ENCODE data around the gene ME1.
"Not testable (repeated sequence)": the region's sequence is repeated elsewhere in the genome, so short reads cannot be mapped to it uniquely, and the experiment has no call there.

ME1 gene

GRCh38 chr6:83341765-83342164 lies 89.1 kb downstream of the ME1 start:
- no peaks in the 10 kb centered on the region for H3K4me1 Mint-ChIP-seq
- H3K27ac Mint-ChIP-seq, result no peak overlapping the region
- DNase-seq (no peak), ATAC-seq (no peak)
- H3K9me3 Mint-ChIP-seq, result no peaks in the 10 kb centered on the region
- H3K4me3 Mint-ChIP-seq, result no peak overlapping the region
- no peaks in the 10 kb centered on the region for H3K27me3 Mint-ChIP-seq

- H3K4me3 Mint-ChIP-seq, H3K27me3 Mint-ChIP-seq, H3K4me1 Mint-ChIP-seq, DNase-seq, H3K9me3 Mint-ChIP-seq, H3K27ac Mint-ChIP-seq, ATAC-seq: not testable (repeated sequence)
These were observed 96.9 kb downstream of the ME1 start for GRCh38 chr6:83333916-83334315.

GRCh38 chr6:83333500-83333899 lies 97.4 kb downstream of the ME1 start:
- H3K4me3 Mint-ChIP-seq, result no peak overlapping the region
- H3K27ac Mint-ChIP-seq, result no peak overlapping the region
- no peaks in the 10 kb centered on the region for H3K27me3 Mint-ChIP-seq
- H3K4me1 Mint-ChIP-seq, result no peaks in the 10 kb centered on the region
- no peaks in the 10 kb centered on the region for H3K9me3 Mint-ChIP-seq
- no peak for DNase-seq
- no peak for ATAC-seq

- H3K9me3 Mint-ChIP-seq, result no peaks in the 10 kb centered on the region
- ATAC-seq (peak; percentile 35), DNase-seq (no peak)
- no peaks in the 10 kb centered on the region for H3K4me1 Mint-ChIP-seq
- peaks cover 18% of the 10 kb centered on the region for H3K27me3 Mint-ChIP-seq
- H3K27ac Mint-ChIP-seq, result no peak overlapping the region
- no peak overlapping the region for H3K4me3 Mint-ChIP-seq
These were observed 116.2 kb downstream of the ME1 start for GRCh38 chr6:83314693-83315092.

GRCh38 chr6:83313882-83314281 lies 117.0 kb downstream of the ME1 start:
- H3K27ac Mint-ChIP-seq, result no peak overlapping the region
- H3K4me3 Mint-ChIP-seq, result no peak overlapping the region
- H3K27me3 Mint-ChIP-seq, result peaks cover 18% of the 10 kb centered on the region
- H3K4me1 Mint-ChIP-seq, result no peaks in the 10 kb centered on the region
- DNase-seq, result no peak
- no peak for ATAC-seq
- H3K9me3 Mint-ChIP-seq, result no peaks in the 10 kb centered on the region

- no peak for ATAC-seq
- no peak for DNase-seq
- H3K9me3 Mint-ChIP-seq, result no peaks in the 10 kb centered on the region
- H3K4me3 Mint-ChIP-seq, result no peak overlapping the region
- no peak overlapping the region for H3K27ac Mint-ChIP-seq
- no peaks in the 10 kb centered on the region for H3K4me1 Mint-ChIP-seq
- peaks cover 18% of the 10 kb centered on the region for H3K27me3 Mint-ChIP-seq
These were observed 119.6 kb downstream of the ME1 start for GRCh38 chr6:83311231-83311630.

- no peak overlapping the region for H3K27ac Mint-ChIP-seq
- peaks cover 18% of the 10 kb centered on the region for H3K27me3 Mint-ChIP-seq
- H3K4me3 Mint-ChIP-seq, result no peak overlapping the region
- H3K9me3 Mint-ChIP-seq, result no peaks in the 10 kb centered on the region
- DNase-seq (no peak), ATAC-seq (no peak)
- H3K4me1 Mint-ChIP-seq, result no peaks in the 10 kb centered on the region
These were observed 120.8 kb downstream of the ME1 start for GRCh38 chr6:83310046-83310445.

- ATAC-seq (no peak), DNase-seq (no peak)
- no peak overlapping the region for H3K27ac Mint-ChIP-seq
- no peak overlapping the region for H3K4me3 Mint-ChIP-seq
- no peaks in the 10 kb centered on the region for H3K4me1 Mint-ChIP-seq
- peaks cover 18% of the 10 kb centered on the region for H3K27me3 Mint-ChIP-seq
- H3K9me3 Mint-ChIP-seq, result no peaks in the 10 kb centered on the region
These were observed 121.5 kb downstream of the ME1 start for GRCh38 chr6:83309344-83309743.

- no peaks in the 10 kb centered on the region for H3K4me1 Mint-ChIP-seq
- H3K4me3 Mint-ChIP-seq, result no peak overlapping the region
- no peak for ATAC-seq
- no peaks in the 10 kb centered on the region for H3K9me3 Mint-ChIP-seq
- H3K27me3 Mint-ChIP-seq, result peaks cover 18% of the 10 kb centered on the region
- H3K27ac Mint-ChIP-seq, result no peak overlapping the region
- no peak for DNase-seq
These were observed 122.0 kb downstream of the ME1 start for GRCh38 chr6:83308833-83309232.

- Mint-ChIP-seq H3K27me3 (peaks cover 18% of the 10 kb centered on the region), H3K4me1 (no peaks in the 10 kb centered on the region), H3K9me3 (no peaks in the 10 kb centered on the region), H3K27ac (no peak overlapping the region), H3K4me3 (no peak overlapping the region)
- no peak for ATAC-seq
- no peak for DNase-seq
These were observed 123.0 kb downstream of the ME1 start for GRCh38 chr6:83307849-83308248.

GRCh38 chr6:83303426-83303825 lies 127.4 kb downstream of the ME1 start:
- no peak for DNase-seq
- no peaks in the 10 kb centered on the region for H3K9me3 Mint-ChIP-seq
- H3K27ac Mint-ChIP-seq, result no peak overlapping the region
- no peak for ATAC-seq
- H3K4me3 Mint-ChIP-seq, result no peak overlapping the region
- H3K27me3 Mint-ChIP-seq, result peaks cover 20% of the 10 kb centered on the region
- H3K4me1 Mint-ChIP-seq, result no peaks in the 10 kb centered on the region

- no peak for DNase-seq
- no peak for ATAC-seq
- Mint-ChIP-seq H3K27ac (no peak overlapping the region), H3K27me3 (peaks cover 58% of the 10 kb centered on the region), H3K9me3 (peaks cover 10 to 15% of the 10 kb centered on the region in 2 donors), H3K4me1 (peaks cover 13% of the 10 kb centered on the region), H3K4me3 (no peak overlapping the region)
These were observed 136.2 kb downstream of the ME1 start for GRCh38 chr6:83294676-83295075.

- Mint-ChIP-seq H3K9me3 (peaks cover 10 to 23% of the 10 kb centered on the region in 2 donors), H3K27me3 (peaks cover 54% of the 10 kb centered on the region), H3K4me1 (peaks cover 13% of the 10 kb centered on the region), H3K4me3 (no peak overlapping the region), H3K27ac (no peak overlapping the region)
- DNase-seq (no peak), ATAC-seq (peak; percentile 95)
These were observed 137.7 kb downstream of the ME1 start for GRCh38 chr6:83292900-83293843.

- Mint-ChIP-seq H3K27me3 (peaks cover 30% of the 10 kb centered on the region), H3K9me3 (peaks cover 6 to 16% of the 10 kb centered on the region in 2 donors)
- not testable (repeated sequence) for DNase-seq, ATAC-seq, H3K4me3 Mint-ChIP-seq, H3K4me1 Mint-ChIP-seq, H3K27ac Mint-ChIP-seq
These were observed 143.6 kb downstream of the ME1 start for GRCh38 chr6:83287298-83287697.

GRCh38 chr6:83285917-83286316 lies 144.9 kb downstream of the ME1 start:
- no peaks in the 10 kb centered on the region for H3K4me1 Mint-ChIP-seq
- H3K27me3 Mint-ChIP-seq, result peaks cover 21% of the 10 kb centered on the region
- peaks cover 0 to 8% of the 10 kb centered on the region in 2 donors for H3K9me3 Mint-ChIP-seq
- no peak overlapping the region for H3K4me3 Mint-ChIP-seq
- DNase-seq (no peak), ATAC-seq (no peak)
- no peak overlapping the region for H3K27ac Mint-ChIP-seq

- Mint-ChIP-seq H3K27ac (no peak overlapping the region), H3K4me1 (no peaks in the 10 kb centered on the region), H3K4me3 (no peak overlapping the region), H3K27me3 (peaks cover 1% of the 10 kb centered on the region), H3K9me3 (no peaks in the 10 kb centered on the region)
- no peak for ATAC-seq
- no peak for DNase-seq
These were observed 157.3 kb downstream of the ME1 start for GRCh38 chr6:83273596-83273995.
